HEK293T (cell line): ENCODE results near the gene YWHAQ.
"Not testable (repeated sequence)": the region's sequence is repeated elsewhere in the genome, so short reads cannot be mapped to it uniquely, and the experiment has no call there.

ENCODE experiments used
- CTCF ChIA-PET: fragments of 350-600 bp; formaldehyde crosslinking; extraction: SDS; loops from one replicate; lab custom pipeline; 2021; ENCODE audit warnings: antibody characterized with exemption, inconsistent platforms; lab: Yijun Ruan, JAX
- POLR2A ChIA-PET: fragments of 350-600 bp; formaldehyde crosslinking; extraction: SDS; loops from one replicate; lab custom pipeline; 2020; ENCODE audit warnings: antibody characterized with exemption, inconsistent platforms; lab: Yijun Ruan, JAX
- DNase-seq: peaks from one replicate; pipeline ENCODE4 v3.0.0; 2012; ENCODE audit warnings: mixed read lengths; ENCODE audit errors: extremely low spot score
- ARNT ChIP-seq: fragments of 450-650 bp; IDR thresholded peaks from 2 replicates; pipeline ENCODE4 v1.6.1; 2017; ENCODE audit warnings: mild to moderate bottlenecking
- BHLHE40 ChIP-seq: fragments of 450-650 bp; IDR thresholded peaks from 2 replicates; pipeline ENCODE4 v1.6.1; 2016; ENCODE audit warnings: mild to moderate bottlenecking, moderate library complexity, borderline replicate concordance
- CTBP1 ChIP-seq: fragments of 450-650 bp; IDR thresholded peaks from 2 replicates; pipeline ENCODE4 v1.6.1; 2016; ENCODE audit warnings: borderline replicate concordance
- ELF4 ChIP-seq: fragments of 450-650 bp; IDR thresholded peaks from 2 replicates; pipeline ENCODE4 v1.6.1; 2017; ENCODE audit warnings: antibody characterized with exemption
- FOXA1 ChIP-seq: fragments of 450-650 bp; IDR thresholded peaks from 2 replicates; pipeline ENCODE4 v1.6.1; 2016; ENCODE audit warnings: mild to moderate bottlenecking
- FOXK2 ChIP-seq: fragments of 450-650 bp; IDR thresholded peaks from 2 replicates; pipeline ENCODE4 v1.6.1; 2016; ENCODE audit warnings: mild to moderate bottlenecking
- FOXM1 ChIP-seq: fragments of 450-650 bp; IDR thresholded peaks from 2 replicates; pipeline ENCODE4 v1.6.1; 2017; ENCODE audit warnings: mild to moderate bottlenecking, borderline replicate concordance
- HDGF ChIP-seq: fragments of 450-650 bp; IDR thresholded peaks from 2 replicates; pipeline ENCODE4 v1.6.1; 2017; ENCODE audit warnings: antibody characterized with exemption, borderline replicate concordance
- L3MBTL2 ChIP-seq: fragments of 450-650 bp; conservative IDR thresholded peaks from 2 replicates; pipeline ENCODE4 v1.6.1; 2016; ENCODE audit warnings: mild to moderate bottlenecking
- LEF1 ChIP-seq: fragments of 450-650 bp; IDR thresholded peaks from 2 replicates; pipeline ENCODE4 v1.6.1; 2017; ENCODE audit warnings: mild to moderate bottlenecking, borderline replicate concordance
- NFRKB ChIP-seq: fragments of 450-650 bp; IDR thresholded peaks from 2 replicates; pipeline ENCODE4 v1.6.1; 2016; ENCODE audit warnings: mild to moderate bottlenecking, moderate library complexity
- PKNOX1 ChIP-seq: fragments of 450-650 bp; IDR thresholded peaks from 2 replicates; pipeline ENCODE4 v1.6.1; 2016
- SP1 ChIP-seq: fragments of 450-650 bp; IDR thresholded peaks from 2 replicates; pipeline ENCODE4 v1.6.1; 2017
- SUZ12 ChIP-seq: fragments of 450-650 bp; IDR thresholded peaks from 2 replicates; pipeline ENCODE4 v1.6.1; 2016; ENCODE audit warnings: mild to moderate bottlenecking
- TARDBP ChIP-seq: fragments of 450-650 bp; IDR thresholded peaks from 2 replicates; pipeline ENCODE4 v1.6.1; 2016
- ZNF384 ChIP-seq: fragments of 450-650 bp; IDR thresholded peaks from 2 replicates; pipeline ENCODE4 v1.6.1; 2016

The YWHAQ gene

GRCh38 chr2:9585486-9585885 lies 45.3 kb downstream of the YWHAQ start:
- ChIA-PET CTCF (no interaction called here), POLR2A (no interaction called here)
- no peak for DNase-seq
- TF ChIP-seq LEF1 (no peak), FOXM1 (no peak), CTBP1 (no peak), TARDBP (no peak), ZNF384 (no peak), ELF4 (no peak)

GRCh38 chr2:9584902-9585301 lies 45.9 kb downstream of the YWHAQ start:
- POLR2A ChIA-PET, DNase-seq, CTCF ChIA-PET: not testable (repeated sequence)

- ChIA-PET POLR2A (interaction anchor here (0.7 kb wide), 1 partner anchor 28 kb away, joined by 4 read pairs; no protein-coding TSS in a partner anchor), CTCF (no interaction called here)
- no peak for TF ChIP-seq CTBP1
- TF ChIP-seq BHLHE40 = no peak
- no peak for TF ChIP-seq ZNF384
- TF ChIP-seq TARDBP = no peak
- no peak for TF ChIP-seq ELF4
- no peak for DNase-seq
These were observed 48.2 kb downstream of the YWHAQ start for GRCh38 chr2:9582624-9583023.

- TF ChIP-seq PKNOX1 (no peak), L3MBTL2 (no peak), FOXA1 (no peak), CTBP1 (no peak)
- CTCF ChIA-PET = no interaction called here
These were observed 52.1 kb downstream of the YWHAQ start for GRCh38 chr2:9578467-9579235.

GRCh38 chr2:9574331-9574730 lies 56.5 kb downstream of the YWHAQ start:
- TF ChIP-seq FOXM1 = no peak
- no peak for TF ChIP-seq FOXK2
- no peak for TF ChIP-seq ARNT
- no peak for TF ChIP-seq L3MBTL2
- TF ChIP-seq SP1 = no peak
- TF ChIP-seq BHLHE40 = no peak
- ChIA-PET CTCF (no interaction called here), POLR2A (no interaction called here)

More at GRCh38 chr2:9578467-9579235, 52.1 kb downstream of the YWHAQ start:
- DNase-seq = no peak
- POLR2A ChIA-PET = no interaction called here

GRCh38 chr2:9573840-9574239 lies 57.0 kb downstream of the YWHAQ start:
- no peak for DNase-seq
- TF ChIP-seq SP1 (no peak), ELF4 (no peak)
- ChIA-PET POLR2A (no interaction called here), CTCF (no interaction called here)

More at GRCh38 chr2:9574331-9574730, 56.5 kb downstream of the YWHAQ start:
- DNase-seq = no peak

GRCh38 chr2:9573013-9573720 lies 57.6 kb downstream of the YWHAQ start:
- no peak for DNase-seq
- ChIA-PET POLR2A (no interaction called here), CTCF (interaction anchor here (0.6 kb wide), 1 partner anchor 14 kb away, joined by 5 read pairs; no protein-coding TSS in a partner anchor)
- TF ChIP-seq CTBP1 (no peak), FOXM1 (no peak), ELF4 (no peak), SP1 (no peak), ARNT (no peak), PKNOX1 (no peak), NFRKB (no peak), L3MBTL2 (no peak), BHLHE40 (no peak), LEF1 (no peak), ZNF384 (no peak), HDGF (no peak), SUZ12 (no peak), FOXK2 (no peak), FOXA1 (no peak), TARDBP (no peak)
